Gastrocnemius medialis (tissue), 4 donors: ENCODE measurements around the gene ANKDD1A. TPM values are rescaled to one million over a fixed set of nuclear protein-coding genes. Genes with fewer than 3 reads are reported as not detected.

Experiments
- ATAC-seq, 2 donors: fragments of 150-250 bp; one replicate each; pipeline ENCODE4 v1.9.1; 2016
- DNase-seq, 2 donors: peaks; one replicate each; pipeline ENCODE4 v3.0.0-alpha.2; 2019
- H3K27ac ChIP-seq, 4 donors: fragments of 200-600 bp; sonication (generic); 1 replicate in 1 of 4; 2 replicates in 3 of 4; pipeline ENCODE4 v1.5.1; 2016 to 2018; ENCODE audit warnings: mild to moderate bottlenecking in 2 of 4, moderate library complexity in 1 of 4
- H3K27me3 ChIP-seq, 3 donors: fragments of 200-600 bp; sonication (generic) in 2 of 3; 1 replicate in 1 of 3; 2 replicates in 2 of 3; pipeline versions ENCODE4 v1.5.1 to v1.6.0; 2016 to 2019; ENCODE audit warnings: mild to moderate bottlenecking in 1 of 3, moderate library complexity in 1 of 3
- H3K36me3 ChIP-seq, 2 donors: fragments of 200-600 bp; sonication (generic) in 1 of 2; one replicate each; pipeline ENCODE4 v1.5.1; 2017 to 2018
- H3K4me1 ChIP-seq, 2 donors: fragments of 200-600 bp; sonication (generic) in 1 of 2; one replicate each; pipeline ENCODE4 v1.5.1; 2016 to 2017; ENCODE audit warnings: mild to moderate bottlenecking in 2 of 2
- H3K4me3 ChIP-seq, 4 donors: fragments of 200-600 bp; sonication (generic) in 3 of 4; 1 replicate in 1 of 4; 2 replicates in 3 of 4; pipeline ENCODE4 v1.5.1; 2016 to 2019; ENCODE audit warnings: mild to moderate bottlenecking in 2 of 4
- H3K9me3 ChIP-seq, 3 donors: fragments of 200-600 bp; sonication (generic) in 2 of 3; 1 replicate in 1 of 3; 2 replicates in 2 of 3; pipeline ENCODE4 v1.5.1; 2016 to 2019
- POLR2A ChIP-seq, 2 donors: fragments of 450-650 bp; IDR thresholded peaks; one replicate each; pipeline ENCODE4 v1.6.1; 2017; ENCODE audit warnings: antibody characterized with exemption in 2 of 2, mild to moderate bottlenecking in 2 of 2, moderate library complexity in 2 of 2
- in situ Hi-C, 4 donors: fragments of 200-750 bp; cut with MboI; loops; one replicate each; pipeline versions ENCODE4 v1.15.0 to v1.8.0; 2017; ENCODE audit warnings: low sequenced_read_pairs in 4 of 4
- intact Hi-C: fragments of 100-400 bp; cut with DNase I; formaldehyde crosslinking; loops from one replicate; pipeline ENCODE4 v1.15.1; 2023; ENCODE audit warnings: low total_unique reads
- total RNA-seq, 4 donors: library from RNA; depleted of rRNA; stranded (reverse); fragments of >200 nt; gene quantifications; one replicate each; pipeline versions ENCODE4 v1.1.0 to v1.2.3, GENCODE V29; 2016
- TF ChIP-seq, protein P1 (sequence below), 5 experiments: fragments of 450-650 bp in 3 of 5; fragments of 200-600 bp in 2 of 5; sonication (generic) in 2 of 5; IDR thresholded peaks in 4 of 5; conservative IDR thresholded peaks in 1 of 5; 1 replicate in 4 of 5; 2 replicates in 1 of 5; pipeline ENCODE4 v1.5.1; 2016 to 2019; ENCODE audit warnings: antibody characterized with exemption in 5 of 5, mild to moderate bottlenecking in 3 of 5, moderate library complexity in 3 of 5

The ANKDD1A gene
- total RNA-seq, 4 donors from 2014 or later, result 0.11 to 0.39 (median 0.36) TPM; not detected in 1

DNA sequence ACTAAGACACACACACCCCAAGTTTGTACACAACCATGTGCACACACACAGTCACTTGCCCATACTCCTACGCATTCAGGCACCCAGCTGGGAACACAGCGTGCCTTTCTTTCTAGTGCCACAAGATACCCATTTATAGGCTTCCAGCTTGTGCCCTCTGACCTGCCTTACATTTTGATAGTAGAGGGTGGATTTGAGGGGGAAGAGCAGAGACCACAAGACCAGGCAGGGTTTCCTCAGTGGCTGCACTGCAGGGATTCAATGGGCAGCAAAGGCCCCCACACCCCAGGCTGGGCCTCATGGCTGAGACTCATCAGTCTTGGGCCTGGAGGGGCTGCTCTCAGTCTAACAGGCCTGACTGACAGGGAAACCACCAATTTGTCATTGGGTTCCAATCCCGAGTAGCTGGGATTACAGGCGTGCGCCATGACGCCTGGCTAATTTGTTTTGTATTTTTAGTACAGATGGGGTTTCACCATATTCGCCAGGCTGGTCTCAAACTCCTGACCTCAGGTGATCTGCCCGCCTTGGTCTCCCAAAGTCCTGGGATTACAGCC lies 18.8 kb upstream of the ANKDD1A start:
- no peaks in the 10 kb centered on the region for H3K9me3 ChIP-seq
- DNase-seq (no peak), ATAC-seq (no peak)
- peak overlapping the region; percentile 64 to 80 (median 77) for H3K27ac ChIP-seq
- H3K4me3 ChIP-seq, result no peak overlapping the region
- intact Hi-C loops, result loop anchor here (5.0 kb wide), 1 partner anchor 51 kb away; the partner anchor contains the start of gene PLEKHO2
- TF ChIP-seq POLR2A (IDR thresholded peaks at IDR 0.05), result no peak
- TF ChIP-seq, protein P1, sequence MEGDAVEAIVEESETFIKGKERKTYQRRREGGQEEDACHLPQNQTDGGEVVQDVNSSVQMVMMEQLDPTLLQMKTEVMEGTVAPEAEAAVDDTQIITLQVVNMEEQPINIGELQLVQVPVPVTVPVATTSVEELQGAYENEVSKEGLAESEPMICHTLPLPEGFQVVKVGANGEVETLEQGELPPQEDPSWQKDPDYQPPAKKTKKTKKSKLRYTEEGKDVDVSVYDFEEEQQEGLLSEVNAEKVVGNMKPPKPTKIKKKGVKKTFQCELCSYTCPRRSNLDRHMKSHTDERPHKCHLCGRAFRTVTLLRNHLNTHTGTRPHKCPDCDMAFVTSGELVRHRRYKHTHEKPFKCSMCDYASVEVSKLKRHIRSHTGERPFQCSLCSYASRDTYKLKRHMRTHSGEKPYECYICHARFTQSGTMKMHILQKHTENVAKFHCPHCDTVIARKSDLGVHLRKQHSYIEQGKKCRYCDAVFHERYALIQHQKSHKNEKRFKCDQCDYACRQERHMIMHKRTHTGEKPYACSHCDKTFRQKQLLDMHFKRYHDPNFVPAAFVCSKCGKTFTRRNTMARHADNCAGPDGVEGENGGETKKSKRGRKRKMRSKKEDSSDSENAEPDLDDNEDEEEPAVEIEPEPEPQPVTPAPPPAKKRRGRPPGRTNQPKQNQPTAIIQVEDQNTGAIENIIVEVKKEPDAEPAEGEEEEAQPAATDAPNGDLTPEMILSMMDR (IDR thresholded peaks at IDR 0.05 in 4 of 5, conservative IDR thresholded peaks at IDR 0.05 in 1 of 5), result no peak
- in situ Hi-C loops, result loop anchor here in 1 of 4 donors (10.0 kb wide), 1 partner anchor 48 kb away; the partner anchor contains the start of gene PLEKHO2
- peaks cover 35 to 39% of the 10 kb centered on the region in 2 donors for H3K4me1 ChIP-seq
- no peaks in the 10 kb centered on the region for H3K36me3 ChIP-seq
- no peaks in the 10 kb centered on the region for H3K27me3 ChIP-seq

DNA sequence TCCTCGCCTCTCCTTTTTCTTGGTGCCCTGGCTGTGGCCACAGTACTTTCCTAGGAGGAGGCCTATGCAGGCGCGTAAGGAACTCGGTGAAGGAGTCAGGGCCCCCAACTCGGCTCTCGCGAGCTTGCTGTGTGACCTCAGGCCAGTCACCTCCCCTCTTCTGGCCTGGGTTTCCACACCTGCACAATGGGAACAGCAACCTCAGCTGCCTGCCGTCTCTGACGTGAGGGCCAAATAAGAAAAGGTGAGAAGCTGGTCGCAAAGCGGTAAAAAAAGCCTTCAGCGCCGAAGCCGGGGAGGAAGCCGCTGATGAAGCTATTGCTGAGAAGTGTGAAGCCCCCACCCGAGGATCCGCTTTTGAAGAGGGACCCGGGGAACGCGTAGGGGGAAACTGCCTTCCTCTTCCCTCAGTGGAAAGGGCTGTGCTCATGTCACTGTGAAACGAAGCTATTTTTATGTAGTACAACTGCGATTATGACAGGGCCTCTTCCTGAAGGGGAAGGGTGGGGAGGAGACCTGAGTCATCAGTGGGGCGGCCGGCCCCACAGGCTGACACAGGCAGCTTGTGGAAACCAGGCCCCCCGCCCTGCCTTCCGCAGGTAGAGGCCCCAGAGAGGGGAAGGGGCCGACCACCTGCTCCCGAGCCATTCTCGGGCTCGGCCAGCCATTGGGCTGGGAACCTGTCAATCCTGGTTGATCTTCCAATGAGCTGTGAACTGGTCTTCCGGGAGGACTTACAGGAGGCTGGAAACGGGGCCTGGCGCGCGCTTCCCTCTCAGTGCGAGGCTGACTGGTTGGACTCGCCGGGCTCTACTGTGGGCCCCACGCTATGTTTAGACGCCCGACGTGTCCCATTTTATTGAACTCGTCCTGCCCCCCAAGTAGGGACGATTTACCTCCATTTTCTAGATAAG lies 18.0 kb upstream of the ANKDD1A start:
- no peaks in the 10 kb centered on the region for H3K27me3 ChIP-seq
- no peaks in the 10 kb centered on the region for H3K36me3 ChIP-seq
- intact Hi-C loops, result loop anchor here (5.0 kb wide), 1 partner anchor 51 kb away; the partner anchor contains the start of gene PLEKHO2
- H3K9me3 ChIP-seq, result no peaks in the 10 kb centered on the region
- in situ Hi-C loops, result loop anchor here in 1 of 4 donors (10.0 kb wide), 1 partner anchor 49 kb away; the partner anchor contains the start of gene PLEKHO2
- ATAC-seq (peak; percentile 81 to 84), DNase-seq (peak; percentile 77 to 86)
- peak; percentile 32 to 50 for TF ChIP-seq POLR2A (IDR thresholded peaks at IDR 0.05)
- TF ChIP-seq, protein P1 (IDR thresholded peaks at IDR 0.05 in 4 of 5, conservative IDR thresholded peaks at IDR 0.05 in 1 of 5), result no peak
- peak overlapping the region; percentile 40 to 50 (median 48) for H3K4me3 ChIP-seq
- H3K27ac ChIP-seq, result peak overlapping the region; percentile 64 to 80 (median 77)
- peaks cover 38 to 42% of the 10 kb centered on the region in 2 donors for H3K4me1 ChIP-seq

DNA sequence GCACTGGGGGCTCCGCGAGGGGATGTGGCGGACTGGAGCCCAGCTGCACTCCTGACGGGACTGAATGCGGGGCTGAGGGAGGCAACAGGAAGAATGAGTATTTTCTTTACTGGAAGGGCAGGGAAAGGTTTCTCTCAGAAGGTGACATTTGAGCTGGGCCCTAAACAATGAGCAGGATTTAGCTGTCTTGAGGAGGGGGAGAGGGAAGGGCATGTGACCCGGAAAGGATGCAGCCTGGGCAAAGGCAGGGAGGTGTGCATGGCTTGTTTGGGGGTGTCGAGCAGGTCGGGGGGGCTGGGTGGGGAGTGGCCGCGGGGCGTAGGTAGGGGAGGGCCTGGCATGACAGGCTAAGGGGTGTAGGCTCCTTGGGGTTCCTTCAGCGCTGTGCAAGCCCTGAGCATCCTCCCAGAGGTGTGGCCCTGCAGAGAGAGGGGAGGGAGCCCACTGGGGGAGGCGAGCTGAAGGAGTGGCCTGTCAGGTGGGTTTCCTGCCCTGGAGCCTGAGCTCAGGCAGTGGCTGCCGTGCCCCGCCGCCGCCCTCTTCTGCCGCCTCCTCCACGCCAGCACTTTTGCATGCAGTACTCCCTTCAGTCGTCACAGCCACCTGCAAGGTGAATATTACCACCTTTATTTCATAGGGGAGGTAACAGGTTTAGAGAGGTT lies 17.2 kb upstream of the ANKDD1A start:
- Histone ChIP-seq H3K4me3 (peak overlapping the region; percentile 40 to 50 (median 48)), H3K4me1 (peaks cover 38 to 42% of the 10 kb centered on the region in 2 donors), H3K27me3 (no peaks in the 10 kb centered on the region), H3K27ac (peak overlapping the region; percentile 64 to 80 (median 77)), H3K36me3 (no peaks in the 10 kb centered on the region), H3K9me3 (no peaks in the 10 kb centered on the region)
- in situ Hi-C loops (loop anchor here in 1 of 4 donors (10.0 kb wide), 1 partner anchor 50 kb away; the partner anchor contains the start of gene PLEKHO2), intact Hi-C loops (loop anchor here (5.0 kb wide), 1 partner anchor 52 kb away; the partner anchor contains the start of gene PLEKHO2)
- TF ChIP-seq POLR2A (IDR thresholded peaks at IDR 0.05), result no peak
- TF ChIP-seq, protein P1 (IDR thresholded peaks at IDR 0.05 in 4 of 5, conservative IDR thresholded peaks at IDR 0.05 in 1 of 5), result no peak
- ATAC-seq, result no peak
- DNase-seq, result no peak

DNA sequence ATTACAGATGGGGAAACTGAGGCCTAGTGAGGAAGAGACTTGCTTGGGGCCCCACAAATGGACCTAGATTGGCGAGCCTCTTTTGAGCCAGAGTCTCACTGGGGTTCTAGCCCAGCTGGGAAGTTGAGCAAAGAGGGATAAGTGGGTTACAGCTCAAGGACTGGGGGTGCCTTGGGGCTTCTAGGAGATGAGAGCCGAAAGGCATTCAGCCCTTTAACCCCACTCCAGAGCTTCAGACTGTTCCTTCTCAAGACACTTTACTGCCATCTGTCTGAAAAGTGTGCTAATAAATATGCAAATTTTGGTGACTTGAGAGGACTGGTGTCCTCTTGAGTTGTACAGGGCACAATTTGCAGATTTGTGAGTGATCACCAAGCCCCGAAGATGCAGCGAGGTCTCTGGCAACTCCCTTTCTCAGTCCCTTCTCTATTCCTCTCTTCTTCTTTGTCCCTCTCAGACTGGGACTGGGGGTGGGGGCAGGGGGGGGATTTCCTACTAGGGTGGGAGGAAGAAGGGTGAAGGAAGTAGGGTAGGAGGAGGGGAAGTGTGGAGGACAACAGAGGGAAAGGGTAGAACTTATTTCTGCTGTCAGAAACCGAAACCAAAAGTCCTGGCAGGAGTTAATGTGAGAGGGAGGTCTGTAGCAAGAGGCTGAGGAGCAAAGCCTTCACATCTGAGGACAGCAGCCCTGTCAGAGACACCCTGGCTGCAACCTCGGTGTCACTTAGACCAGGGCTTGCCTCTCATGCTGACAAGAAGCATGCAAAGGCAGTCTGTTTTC lies 16.2 kb upstream of the ANKDD1A start:
- TF ChIP-seq POLR2A (IDR thresholded peaks at IDR 0.05), result no peak
- TF ChIP-seq, protein P1 (IDR thresholded peaks at IDR 0.05 in 4 of 5, conservative IDR thresholded peaks at IDR 0.05 in 1 of 5), result no peak
- Histone ChIP-seq H3K9me3 (no peaks in the 10 kb centered on the region), H3K4me1 (peaks cover 38 to 42% of the 10 kb centered on the region in 2 donors), H3K4me3 (peak overlapping the region; percentile 1 to 39 (median 26)), H3K27me3 (no peaks in the 10 kb centered on the region), H3K36me3 (no peaks in the 10 kb centered on the region), H3K27ac (peak overlapping the region; percentile 64 to 80 (median 77))
- peak in 1 of 2 donors; percentile 22 for DNase-seq
- in situ Hi-C loops (loop anchor here in 1 of 4 donors (10.0 kb wide), 1 partner anchor 51 kb away; the partner anchor contains the start of gene PLEKHO2), intact Hi-C loops (no loop called here)
- ATAC-seq, result no peak
